IMR-90 (cell line): ENCODE results near the gene LMOD2.

Experiments
- BHLHE40 ChIP-seq: fragments of 150-350 bp; IDR thresholded peaks from 2 replicates; pipeline ENCODE4 v1.6.1; 2016; ENCODE audit warnings: mild to moderate bottlenecking, low read depth, low read length
- CEBPB ChIP-seq: IDR thresholded peaks from 2 replicates; pipeline ENCODE4 v1.6.1; 2012; ENCODE audit warnings: low read depth, low read length, improper control_type of control experiment
- FOS ChIP-seq: fragments of 150-350 bp; IDR thresholded peaks from 2 replicates; pipeline ENCODE4 v1.6.1; 2016; ENCODE audit warnings: low read depth, low read length
- MXI1 ChIP-seq: IDR thresholded peaks from 2 replicates; pipeline ENCODE4 v1.6.1; 2012; ENCODE audit warnings: low read depth, mild to moderate bottlenecking, low read length, moderate library complexity, borderline replicate concordance
- POLR2A ChIP-seq: IDR thresholded peaks from 2 replicates; pipeline ENCODE4 v1.6.1; 2012; ENCODE audit warnings: mild to moderate bottlenecking, low read depth, low read length
- RAD21 ChIP-seq: IDR thresholded peaks from 2 replicates; pipeline ENCODE4 v1.6.1; 2012; ENCODE audit warnings: low read length, improper control_type of control experiment
- RCOR1 ChIP-seq: IDR thresholded peaks from 2 replicates; pipeline ENCODE4 v1.6.1; 2012; ENCODE audit warnings: mild to moderate bottlenecking, low read length, improper control_type of control experiment; ENCODE audit not compliant: insufficient replicate concordance
- TF ChIP-seq, protein P1 (sequence below): conservative IDR thresholded peaks from 2 replicates; pipeline ENCODE4 v1.5.1; 2012; ENCODE audit warnings: mild to moderate bottlenecking, low read depth, low read length, improper control_type of control experiment

DNA sequence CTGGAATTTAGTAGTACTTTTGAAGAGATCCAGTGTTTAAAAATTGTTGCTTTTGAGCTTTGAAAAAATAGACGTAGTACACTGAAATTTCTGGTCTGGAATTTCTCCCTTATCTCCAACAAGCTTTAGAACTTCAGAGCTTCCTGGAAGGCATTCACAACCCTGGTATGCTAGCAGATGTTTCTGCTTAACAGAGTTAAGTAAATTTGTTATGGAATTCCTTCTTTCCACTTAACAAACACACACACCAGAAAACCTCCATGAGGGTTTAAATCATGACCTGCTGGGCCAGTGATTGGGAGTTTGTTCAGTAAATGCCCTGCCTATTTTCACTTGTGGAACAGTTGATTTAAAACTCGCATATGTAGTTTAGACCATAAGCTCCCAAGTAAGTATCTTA is 40.3 kb upstream of the LMOD2 start:
- no peak for TF ChIP-seq POLR2A
- TF ChIP-seq MXI1, result no peak
- TF ChIP-seq, protein P1, sequence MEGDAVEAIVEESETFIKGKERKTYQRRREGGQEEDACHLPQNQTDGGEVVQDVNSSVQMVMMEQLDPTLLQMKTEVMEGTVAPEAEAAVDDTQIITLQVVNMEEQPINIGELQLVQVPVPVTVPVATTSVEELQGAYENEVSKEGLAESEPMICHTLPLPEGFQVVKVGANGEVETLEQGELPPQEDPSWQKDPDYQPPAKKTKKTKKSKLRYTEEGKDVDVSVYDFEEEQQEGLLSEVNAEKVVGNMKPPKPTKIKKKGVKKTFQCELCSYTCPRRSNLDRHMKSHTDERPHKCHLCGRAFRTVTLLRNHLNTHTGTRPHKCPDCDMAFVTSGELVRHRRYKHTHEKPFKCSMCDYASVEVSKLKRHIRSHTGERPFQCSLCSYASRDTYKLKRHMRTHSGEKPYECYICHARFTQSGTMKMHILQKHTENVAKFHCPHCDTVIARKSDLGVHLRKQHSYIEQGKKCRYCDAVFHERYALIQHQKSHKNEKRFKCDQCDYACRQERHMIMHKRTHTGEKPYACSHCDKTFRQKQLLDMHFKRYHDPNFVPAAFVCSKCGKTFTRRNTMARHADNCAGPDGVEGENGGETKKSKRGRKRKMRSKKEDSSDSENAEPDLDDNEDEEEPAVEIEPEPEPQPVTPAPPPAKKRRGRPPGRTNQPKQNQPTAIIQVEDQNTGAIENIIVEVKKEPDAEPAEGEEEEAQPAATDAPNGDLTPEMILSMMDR, result no peak
- TF ChIP-seq CEBPB, result no peak
- TF ChIP-seq RAD21, result no peak
- no peak for TF ChIP-seq FOS
- no peak for TF ChIP-seq RCOR1
- no peak for TF ChIP-seq BHLHE40
